HEK293 (cell line): Measurements from ENCODE around the gene NPR3.

ENCODE experiments used
- BCL11B ChIP-seq: fragments of 450-650 bp; formaldehyde crosslinking; IDR thresholded peaks from 2 replicates; pipeline ENCODE4 v1.5.1; 2016; ENCODE audit warnings: low read depth, missing biosample characterization, missing genetic modification characterization
- SP7 ChIP-seq: fragments of 450-650 bp; formaldehyde crosslinking; IDR thresholded peaks from 2 replicates; pipeline ENCODE4 v1.5.1; 2016; ENCODE audit warnings: missing biosample characterization, missing genetic modification characterization
- TCF7L2 ChIP-seq: IDR thresholded peaks from 2 replicates; pipeline ENCODE4 v1.6.1; 2011; ENCODE audit warnings: low read depth, mild to moderate bottlenecking, inconsistent platforms, low read length, moderate library complexity, borderline replicate concordance
- YY1 ChIP-seq: fragments of 450-650 bp; formaldehyde crosslinking; IDR thresholded peaks from 2 replicates; pipeline ENCODE4 v1.5.1; 2018; ENCODE audit warnings: missing biosample characterization, missing genetic modification characterization
- ZNF274 ChIP-seq, 2 experiments: fragments of 200-500 bp in 1 of 2; fragments of 450-650 bp in 1 of 2; sonication (Bioruptor generic) in 1 of 2; formaldehyde crosslinking in 1 of 2; IDR thresholded peaks; 2 replicates each; pipeline versions ENCODE4 v1.5.1 to v1.6.1; 2014 to 2016; ENCODE audit warnings: borderline replicate concordance in 1 of 2, inconsistent platforms in 1 of 2, low read length in 1 of 2, missing biosample characterization in 1 of 2, missing genetic modification characterization in 1 of 2
- ZNF394 ChIP-seq: fragments of 450-650 bp; formaldehyde crosslinking; IDR thresholded peaks from 2 replicates; pipeline ENCODE4 v1.5.1; 2016; ENCODE audit warnings: missing biosample characterization, missing genetic modification characterization, mild to moderate bottlenecking, moderate library complexity, borderline replicate concordance
- ZNF416 ChIP-seq: fragments of 450-650 bp; formaldehyde crosslinking; IDR thresholded peaks from 2 replicates; pipeline ENCODE4 v1.5.1; 2016; ENCODE audit warnings: missing biosample characterization, missing genetic modification characterization
- TF ChIP-seq, protein P1 (sequence below): fragments of 450-650 bp; formaldehyde crosslinking; IDR thresholded peaks from 2 replicates; pipeline ENCODE4 v1.5.1; 2016; ENCODE audit warnings: missing biosample characterization, missing genetic modification characterization
- TF ChIP-seq, protein P2 (sequence below): fragments of 450-650 bp; formaldehyde crosslinking; optimal IDR thresholded peaks from 2 replicates; pipeline ENCODE3; 2016; ENCODE audit warnings: missing biosample characterization, mild to moderate bottlenecking, missing genetic modification characterization
- TF ChIP-seq, protein P3 (sequence below): fragments of 450-650 bp; formaldehyde crosslinking; IDR thresholded peaks from 2 replicates; pipeline ENCODE4 v1.5.1; 2016; ENCODE audit warnings: missing biosample characterization, missing genetic modification characterization
- TF ChIP-seq, protein P4 (sequence below): fragments of 450-650 bp; formaldehyde crosslinking; IDR thresholded peaks from 2 replicates; pipeline ENCODE4 v1.5.1; 2016; ENCODE audit warnings: missing biosample characterization, missing genetic modification characterization, low read depth

DNA sequence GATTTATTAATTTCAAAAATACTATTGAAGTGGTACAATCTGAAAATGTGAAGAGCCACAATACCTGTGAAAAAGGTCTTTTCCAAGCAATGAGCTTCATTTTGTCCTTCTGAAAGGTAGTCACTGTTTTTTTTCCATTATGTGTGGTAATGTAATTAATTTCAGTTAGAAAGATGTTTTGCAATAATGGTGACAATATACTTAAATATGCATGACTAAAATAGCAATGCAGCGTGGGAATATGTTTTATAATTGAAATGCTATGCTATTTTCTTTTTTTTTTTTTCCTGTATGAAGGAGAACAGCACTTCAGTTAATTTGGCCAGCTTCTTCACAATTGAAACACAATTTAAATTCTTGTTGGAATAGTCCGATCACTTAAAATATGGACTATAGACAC is 41.9 kb downstream of the NPR3 start:
- TF ChIP-seq, protein P1, sequence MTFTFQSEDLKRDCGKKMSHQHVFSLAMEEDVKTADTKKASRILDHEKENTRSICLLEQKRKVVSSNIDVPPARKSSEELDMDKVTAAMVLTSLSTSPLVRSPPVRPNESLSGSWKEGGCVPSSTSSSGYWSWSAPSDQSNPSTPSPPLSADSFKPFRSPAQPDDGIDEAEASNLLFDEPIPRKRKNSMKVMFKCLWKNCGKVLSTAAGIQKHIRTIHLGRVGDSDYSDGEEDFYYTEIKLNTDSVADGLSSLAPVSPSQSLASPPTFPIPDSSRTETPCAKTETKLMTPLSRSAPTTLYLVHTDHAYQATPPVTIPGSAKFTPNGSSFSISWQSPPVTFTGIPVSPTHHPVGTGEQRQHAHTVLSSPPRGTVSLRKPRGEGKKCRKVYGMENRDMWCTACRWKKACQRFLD (tag by site-specific recombination), result no peak
- TF ChIP-seq ZNF274 (IDR thresholded peaks at IDR 0.05; ENCODE audit: low read length) (no peak), ZNF274 (tag by site-specific recombination; IDR thresholded peaks at IDR 0.05; ENCODE audit: borderline replicate concordance) (no peak), SP7 (no peak), ZNF416 (no peak), BCL11B (no peak), YY1 (tag by site-specific recombination) (no peak), ZNF394 (no peak), TCF7L2 (no peak)
- TF ChIP-seq, protein P2, sequence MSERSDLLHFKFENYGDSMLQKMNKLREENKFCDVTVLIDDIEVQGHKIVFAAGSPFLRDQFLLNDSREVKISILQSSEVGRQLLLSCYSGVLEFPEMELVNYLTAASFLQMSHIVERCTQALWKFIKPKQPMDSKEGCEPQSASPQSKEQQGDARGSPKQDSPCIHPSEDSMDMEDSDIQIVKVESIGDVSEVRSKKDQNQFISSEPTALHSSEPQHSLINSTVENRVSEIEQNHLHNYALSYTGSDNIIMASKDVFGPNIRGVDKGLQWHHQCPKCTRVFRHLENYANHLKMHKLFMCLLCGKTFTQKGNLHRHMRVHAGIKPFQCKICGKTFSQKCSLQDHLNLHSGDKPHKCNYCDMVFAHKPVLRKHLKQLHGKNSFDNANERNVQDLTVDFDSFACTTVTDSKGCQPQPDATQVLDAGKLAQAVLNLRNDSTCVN, result no peak
- TF ChIP-seq, protein P3, sequence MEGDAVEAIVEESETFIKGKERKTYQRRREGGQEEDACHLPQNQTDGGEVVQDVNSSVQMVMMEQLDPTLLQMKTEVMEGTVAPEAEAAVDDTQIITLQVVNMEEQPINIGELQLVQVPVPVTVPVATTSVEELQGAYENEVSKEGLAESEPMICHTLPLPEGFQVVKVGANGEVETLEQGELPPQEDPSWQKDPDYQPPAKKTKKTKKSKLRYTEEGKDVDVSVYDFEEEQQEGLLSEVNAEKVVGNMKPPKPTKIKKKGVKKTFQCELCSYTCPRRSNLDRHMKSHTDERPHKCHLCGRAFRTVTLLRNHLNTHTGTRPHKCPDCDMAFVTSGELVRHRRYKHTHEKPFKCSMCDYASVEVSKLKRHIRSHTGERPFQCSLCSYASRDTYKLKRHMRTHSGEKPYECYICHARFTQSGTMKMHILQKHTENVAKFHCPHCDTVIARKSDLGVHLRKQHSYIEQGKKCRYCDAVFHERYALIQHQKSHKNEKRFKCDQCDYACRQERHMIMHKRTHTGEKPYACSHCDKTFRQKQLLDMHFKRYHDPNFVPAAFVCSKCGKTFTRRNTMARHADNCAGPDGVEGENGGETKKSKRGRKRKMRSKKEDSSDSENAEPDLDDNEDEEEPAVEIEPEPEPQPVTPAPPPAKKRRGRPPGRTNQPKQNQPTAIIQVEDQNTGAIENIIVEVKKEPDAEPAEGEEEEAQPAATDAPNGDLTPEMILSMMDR, result no peak
- TF ChIP-seq, protein P4, sequence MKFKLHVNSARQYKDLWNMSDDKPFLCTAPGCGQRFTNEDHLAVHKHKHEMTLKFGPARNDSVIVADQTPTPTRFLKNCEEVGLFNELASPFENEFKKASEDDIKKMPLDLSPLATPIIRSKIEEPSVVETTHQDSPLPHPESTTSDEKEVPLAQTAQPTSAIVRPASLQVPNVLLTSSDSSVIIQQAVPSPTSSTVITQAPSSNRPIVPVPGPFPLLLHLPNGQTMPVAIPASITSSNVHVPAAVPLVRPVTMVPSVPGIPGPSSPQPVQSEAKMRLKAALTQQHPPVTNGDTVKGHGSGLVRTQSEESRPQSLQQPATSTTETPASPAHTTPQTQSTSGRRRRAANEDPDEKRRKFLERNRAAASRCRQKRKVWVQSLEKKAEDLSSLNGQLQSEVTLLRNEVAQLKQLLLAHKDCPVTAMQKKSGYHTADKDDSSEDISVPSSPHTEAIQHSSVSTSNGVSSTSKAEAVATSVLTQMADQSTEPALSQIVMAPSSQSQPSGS (tag by site-specific recombination), result no peak
